ENCODE data around the gene RFX1.
A peak's percentile ranks its signal among the peaks of the same experiment; 100 is the strongest.
"Not testable (repeated sequence)": the region's sequence is repeated elsewhere in the genome, so short reads cannot be mapped to it uniquely, and the experiment has no call there.

The RFX1 gene

DNA sequence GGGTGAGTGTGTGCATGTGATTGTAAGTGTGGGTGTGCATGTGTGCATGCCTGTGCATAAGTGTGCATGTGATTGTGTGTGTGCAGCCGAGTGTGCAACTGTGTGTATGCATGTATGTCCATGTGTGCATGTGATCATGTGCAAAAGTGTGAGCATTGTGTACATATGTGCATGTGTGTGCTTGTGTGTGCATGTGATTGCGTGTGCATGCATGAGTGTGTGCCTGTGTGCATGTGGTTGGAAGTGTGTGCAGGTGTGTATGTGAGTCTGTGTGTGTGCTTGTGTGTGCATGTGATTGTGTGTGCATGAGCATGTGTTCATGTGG, 71.4 kb downstream of the RFX1 start:
- no peak for DNase-seq (ENCODE audit: low read depth)

DNA sequence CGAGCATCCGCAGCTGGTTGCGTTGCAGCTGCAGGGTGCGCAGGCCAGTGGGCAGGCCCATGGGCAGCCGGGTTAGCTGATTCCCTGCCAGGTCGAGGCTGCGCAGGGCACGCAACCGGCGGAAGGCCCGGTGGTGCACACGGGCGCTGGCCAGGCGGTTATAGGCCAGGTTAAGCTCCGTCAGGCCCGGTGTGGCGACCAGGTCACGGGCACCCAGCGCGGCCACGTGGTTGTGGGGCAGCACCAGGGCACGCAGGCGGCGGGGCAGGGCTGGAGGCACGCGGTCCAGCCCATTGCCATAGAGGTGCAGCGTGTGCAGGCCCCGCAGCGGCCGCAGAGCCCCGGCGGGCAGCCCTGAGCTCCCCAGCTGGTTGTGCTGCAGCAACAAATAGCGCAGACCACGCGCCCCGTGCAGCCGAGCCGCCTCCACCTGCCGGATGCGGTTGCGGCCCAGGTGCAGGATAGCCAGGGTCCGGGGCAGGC, 73.2 kb downstream of the RFX1 start:
- DNase-seq (ENCODE audit: low read depth), result no peak

GRCh38 chr19:13932149-13932637, 73.9 kb downstream of the RFX1 start:
- no peak for DNase-seq (ENCODE audit: low read depth)

DNA sequence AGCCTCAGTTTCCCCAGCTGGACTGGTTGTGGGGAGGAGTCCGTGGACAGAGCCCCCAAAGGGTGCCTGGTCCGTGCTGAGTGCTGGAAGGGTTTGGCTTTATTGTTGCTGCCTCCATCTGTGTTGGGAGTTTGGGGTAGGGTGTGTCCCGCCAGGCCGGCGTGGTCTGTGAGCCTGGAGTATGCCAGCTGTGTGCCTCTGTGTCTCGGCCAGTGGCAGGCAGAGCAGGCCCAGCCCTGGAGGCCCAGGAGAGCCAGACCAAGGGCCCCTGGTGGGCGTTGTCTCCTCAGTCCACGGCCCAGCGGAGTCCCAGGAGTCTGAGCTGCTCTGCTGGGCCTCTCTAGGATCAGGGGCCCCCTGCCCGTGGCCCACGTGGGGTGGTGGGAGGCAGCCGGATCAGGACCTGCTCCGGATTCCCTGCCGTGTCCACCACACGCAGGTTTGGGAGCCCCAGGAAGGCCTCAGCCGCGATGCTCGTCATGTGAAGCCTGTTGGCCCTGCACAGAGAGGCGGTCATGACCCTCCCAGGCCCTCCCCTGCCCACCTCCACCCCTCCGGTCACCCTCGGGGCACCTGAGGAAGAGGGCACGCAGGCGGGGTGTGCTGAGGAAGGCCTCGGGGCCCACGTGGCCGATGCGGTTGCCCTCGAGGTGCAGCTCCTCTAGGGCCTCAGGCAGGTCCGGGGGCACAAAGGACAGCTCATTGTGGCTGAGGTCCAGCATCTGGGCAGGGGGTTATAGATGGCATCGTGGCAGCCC, 74.5 kb downstream of the RFX1 start:
- no peak for DNase-seq (ENCODE audit: low read depth)

- DNase-seq (ENCODE audit: low read depth), result no peak
These were observed 75.7 kb downstream of the RFX1 start for GRCh38 chr19:13930402-13930801.

GRCh38 chr19:13929956-13930355, 76.2 kb downstream of the RFX1 start:
- DNase-seq (ENCODE audit: low read depth), result no peak

- DNase-seq (ENCODE audit: low read depth), result no peak
These were observed 76.8 kb downstream of the RFX1 start for GRCh38 chr19:13929340-13929739.

DNA sequence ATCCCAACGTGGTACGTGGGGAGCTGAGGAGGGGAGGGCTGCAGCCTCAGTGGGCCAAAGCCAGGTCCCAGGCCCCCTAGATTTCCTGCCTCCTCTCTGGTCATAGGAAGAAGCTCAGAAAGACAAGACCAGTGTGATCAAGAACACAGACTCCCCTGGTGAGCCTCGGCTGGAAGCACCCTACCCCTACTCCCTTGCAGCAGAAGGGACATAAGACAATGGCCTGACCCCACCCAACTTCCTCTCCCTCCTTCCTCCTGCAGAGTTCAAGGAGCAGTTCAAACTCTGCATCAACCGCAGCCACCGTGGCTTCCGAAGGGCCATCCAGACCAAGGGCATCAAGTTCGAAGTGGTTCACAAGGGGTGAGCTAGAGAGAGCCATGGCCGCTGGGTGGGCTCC, 79.4 kb downstream of the RFX1 start:
- DNase-seq (ENCODE audit: low read depth), result no peak

GRCh38 chr19:13926010-13926409, 80.1 kb downstream of the RFX1 start:
- DNase-seq (ENCODE audit: low read depth), result no peak

GRCh38 chr19:13923194-13923987, 82.7 kb downstream of the RFX1 start:
- no peak for DNase-seq (ENCODE audit: low read depth)

- not testable (repeated sequence) for DNase-seq (ENCODE audit: low read depth)
These were observed 84.0 kb downstream of the RFX1 start for GRCh38 chr19:13922118-13922517.

DNA sequence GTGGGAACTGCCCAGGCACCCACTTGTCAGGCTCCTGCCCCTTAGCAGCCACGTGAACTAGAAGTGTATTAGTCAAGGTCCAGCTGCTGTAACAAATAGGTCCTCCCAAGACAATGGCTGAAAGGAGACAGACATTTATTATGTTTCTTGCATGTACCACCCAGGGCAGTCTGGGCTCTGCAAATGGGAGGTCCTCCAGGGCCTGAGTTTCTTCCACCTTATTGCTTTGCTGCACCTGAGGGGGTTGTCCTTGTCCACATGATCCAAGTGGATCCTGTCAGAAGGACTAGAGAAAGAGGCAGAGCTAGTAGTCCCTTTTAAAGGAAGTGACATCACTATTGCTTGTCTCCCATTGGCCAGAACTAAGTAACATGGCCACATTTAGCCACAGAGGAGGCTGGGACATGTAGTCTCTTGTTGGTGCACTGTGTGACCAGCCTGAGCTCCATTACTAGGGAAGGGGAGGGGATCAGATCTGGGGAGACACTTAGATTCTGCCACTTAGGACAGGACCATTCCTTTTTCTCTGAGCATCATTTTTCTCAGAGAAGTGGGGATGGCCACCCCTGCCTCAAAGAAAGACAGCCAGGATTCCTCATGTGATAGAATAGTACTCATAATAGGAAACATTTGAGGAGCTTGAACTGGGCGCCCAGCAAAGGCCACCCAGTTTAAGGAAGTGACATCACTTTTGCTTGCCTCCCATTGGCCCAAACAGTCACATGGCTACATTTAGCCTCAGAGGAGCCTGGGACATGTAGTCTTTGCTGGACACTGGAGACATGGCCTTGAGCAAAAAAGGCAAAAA, 85.0 kb downstream of the RFX1 start:
- peak; percentile 50 for DNase-seq (ENCODE audit: low read depth)

GRCh38 chr19:13920524-13920923, 85.6 kb downstream of the RFX1 start:
- DNase-seq (ENCODE audit: low read depth), result no peak

- no peak for DNase-seq (ENCODE audit: low read depth)
These were observed 87.3 kb downstream of the RFX1 start for GRCh38 chr19:13918726-13919411.

DNA sequence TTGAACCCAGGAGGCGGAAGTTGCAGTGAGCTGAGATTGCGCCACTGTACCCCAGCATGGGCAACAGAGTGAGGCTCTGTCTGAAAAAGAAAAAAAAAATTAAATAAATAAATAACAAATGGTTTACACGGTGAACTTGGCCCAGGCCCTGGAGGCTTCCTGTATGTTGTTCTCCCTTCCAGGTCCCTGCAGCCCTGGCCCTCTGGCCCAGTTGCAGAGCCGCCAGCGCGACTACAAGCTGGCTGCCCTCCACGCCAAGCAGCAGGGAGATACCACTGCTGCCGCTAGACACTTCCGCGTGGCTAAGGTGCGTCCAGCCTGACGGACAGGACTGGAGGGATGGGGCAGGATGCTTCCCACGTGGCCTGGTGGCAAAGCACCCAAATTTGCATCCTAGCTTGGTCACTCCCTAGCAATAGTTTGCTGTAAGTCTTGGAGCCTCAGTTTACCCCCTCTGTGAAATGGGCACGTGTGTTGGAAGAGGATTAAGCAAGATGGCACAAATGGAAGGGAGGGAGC, 88.2 kb downstream of the RFX1 start:
- no peak for DNase-seq (ENCODE audit: low read depth)

- DNase-seq (ENCODE audit: low read depth), result no peak
These were observed 91.3 kb downstream of the RFX1 start for GRCh38 chr19:13914777-13915176.

GRCh38 chr19:13913352-13913751, 92.8 kb downstream of the RFX1 start:
- DNase-seq (ENCODE audit: low read depth), result no peak
